Vagina (tissue), 2 donors: ENCODE data around the gene HDAC1. TPM values are rescaled to one million over a fixed set of nuclear protein-coding genes. Genes with fewer than 3 reads are reported as not detected.
A peak's percentile ranks its signal among the peaks of the same experiment; 100 is the strongest.

ENCODE experiments used
- DNase-seq, 2 donors: peaks; one replicate each; pipeline ENCODE4 v3.0.0-alpha.2; 2017; ENCODE audit errors: extremely low spot score in 2 of 2
- H3K27ac ChIP-seq: fragments of 200-600 bp; sonication (generic); one replicate; pipeline ENCODE4 v1.5.1; 2019
- H3K27me3 ChIP-seq: fragments of 200-600 bp; sonication (generic); one replicate; pipeline ENCODE4 v1.5.1; 2019
- H3K36me3 ChIP-seq, 2 donors: fragments of 200-600 bp; sonication (generic); one replicate each; pipeline ENCODE4 v1.5.1; 2017 to 2019
- H3K4me1 ChIP-seq: fragments of 200-600 bp; sonication (generic); one replicate; pipeline ENCODE4 v1.5.1; 2019
- H3K4me3 ChIP-seq, 2 donors: fragments of 200-600 bp; sonication (generic); 1 replicate in 1 of 2; 2 replicates in 1 of 2; pipeline ENCODE4 v1.5.1; 2016 to 2019
- H3K9me3 ChIP-seq: fragments of 200-600 bp; sonication (generic); one replicate; pipeline ENCODE4 v1.5.1; 2019
- POLR2A ChIP-seq, 2 donors: fragments of 450-650 bp; IDR thresholded peaks; one replicate each; pipeline ENCODE4 v1.6.1; 2017; ENCODE audit warnings: antibody characterized with exemption in 2 of 2, mild to moderate bottlenecking in 2 of 2, moderate library complexity in 2 of 2
- POLR2AphosphoS5 ChIP-seq, 2 donors: sonication (generic); formaldehyde crosslinking; IDR thresholded peaks; one replicate each; pipeline ENCODE4 v1.9.0; 2017; ENCODE audit warnings: antibody characterized with exemption in 2 of 2, mild to moderate bottlenecking in 2 of 2, low read depth in 1 of 2; ENCODE audit not compliant: insufficient read depth in 1 of 2
- intact Hi-C: fragments of 100-400 bp; cut with DNase I; formaldehyde crosslinking; loops from one replicate; pipeline ENCODE4 v1.15.1; 2023
- total RNA-seq: library from RNA; depleted of rRNA; stranded (reverse); fragments of >200 nt; gene quantifications from one replicate; pipeline ENCODE4 v1.2.3, GENCODE V29; 2016
- TF ChIP-seq, protein P1 (sequence below), 3 experiments: fragments of 450-650 bp in 2 of 3; fragments of 200-600 bp in 1 of 3; sonication (generic) in 1 of 3; IDR thresholded peaks; one replicate each; pipeline ENCODE4 v1.5.1; 2017 to 2019; ENCODE audit warnings: antibody characterized with exemption in 3 of 3, mild to moderate bottlenecking in 2 of 3, moderate library complexity in 2 of 3

Gene HDAC1
- total RNA-seq, 1 donor from 2014 or later: 65.6 TPM

DNA sequence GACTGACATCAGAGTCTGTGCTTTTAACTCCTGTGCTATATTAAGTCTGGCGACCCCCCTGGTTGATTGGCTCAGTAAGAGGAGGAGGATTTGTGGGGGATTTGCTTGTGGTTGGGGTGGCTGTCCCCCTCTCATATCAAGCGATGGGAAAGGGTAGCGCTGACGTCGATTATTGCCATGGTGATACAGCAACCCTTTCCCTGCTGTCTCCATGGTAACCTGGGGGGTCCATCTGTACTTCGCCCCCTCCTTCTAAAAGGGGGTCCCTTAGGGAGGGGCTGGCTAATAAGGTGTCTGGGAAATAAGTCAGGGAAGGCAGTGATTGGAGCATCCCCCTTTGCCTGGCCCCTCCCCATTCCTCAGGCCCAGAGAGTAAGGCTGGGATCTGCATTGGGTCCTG lies 65.7 kb downstream of the HDAC1 start:
- no peak overlapping the region for H3K27ac ChIP-seq
- no peak overlapping the region for H3K4me3 ChIP-seq
- H3K4me1 ChIP-seq: peaks cover 36% of the 10 kb centered on the region
- no peaks in the 10 kb centered on the region for H3K36me3 ChIP-seq
- no peak for DNase-seq
- H3K27me3 ChIP-seq: no peaks in the 10 kb centered on the region
- TF ChIP-seq POLR2AphosphoS5 (IDR thresholded peaks at IDR 0.05; ENCODE audit: insufficient read depth in 1 of 2, low read depth in 1 of 2) (no peak), POLR2A (IDR thresholded peaks at IDR 0.05) (no peak)
- TF ChIP-seq, protein P1, sequence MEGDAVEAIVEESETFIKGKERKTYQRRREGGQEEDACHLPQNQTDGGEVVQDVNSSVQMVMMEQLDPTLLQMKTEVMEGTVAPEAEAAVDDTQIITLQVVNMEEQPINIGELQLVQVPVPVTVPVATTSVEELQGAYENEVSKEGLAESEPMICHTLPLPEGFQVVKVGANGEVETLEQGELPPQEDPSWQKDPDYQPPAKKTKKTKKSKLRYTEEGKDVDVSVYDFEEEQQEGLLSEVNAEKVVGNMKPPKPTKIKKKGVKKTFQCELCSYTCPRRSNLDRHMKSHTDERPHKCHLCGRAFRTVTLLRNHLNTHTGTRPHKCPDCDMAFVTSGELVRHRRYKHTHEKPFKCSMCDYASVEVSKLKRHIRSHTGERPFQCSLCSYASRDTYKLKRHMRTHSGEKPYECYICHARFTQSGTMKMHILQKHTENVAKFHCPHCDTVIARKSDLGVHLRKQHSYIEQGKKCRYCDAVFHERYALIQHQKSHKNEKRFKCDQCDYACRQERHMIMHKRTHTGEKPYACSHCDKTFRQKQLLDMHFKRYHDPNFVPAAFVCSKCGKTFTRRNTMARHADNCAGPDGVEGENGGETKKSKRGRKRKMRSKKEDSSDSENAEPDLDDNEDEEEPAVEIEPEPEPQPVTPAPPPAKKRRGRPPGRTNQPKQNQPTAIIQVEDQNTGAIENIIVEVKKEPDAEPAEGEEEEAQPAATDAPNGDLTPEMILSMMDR (IDR thresholded peaks at IDR 0.05): no peak
- intact Hi-C loops: no loop called here
- no peaks in the 10 kb centered on the region for H3K9me3 ChIP-seq

DNA sequence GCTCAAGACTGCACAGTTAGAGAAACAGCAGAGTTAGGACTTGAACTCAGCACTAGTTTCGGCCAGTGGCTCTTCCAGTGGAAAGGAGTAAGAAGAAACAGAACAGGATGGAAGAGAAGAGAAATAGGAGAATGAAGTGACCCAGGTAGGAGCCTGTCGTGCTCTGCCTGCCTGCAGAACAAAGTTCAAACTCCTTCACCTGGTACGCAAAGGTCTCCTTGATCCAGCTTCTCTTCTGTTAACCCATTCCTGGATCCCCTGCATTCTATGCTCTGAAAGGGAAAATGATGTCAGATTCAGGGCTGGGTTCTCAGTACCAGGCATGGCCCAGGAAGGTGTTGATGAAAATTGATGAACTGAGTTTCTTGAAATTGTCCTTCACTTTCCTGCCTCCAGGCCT lies 66.6 kb downstream of the HDAC1 start:
- H3K9me3 ChIP-seq: no peaks in the 10 kb centered on the region
- peaks cover 31% of the 10 kb centered on the region for H3K4me1 ChIP-seq
- H3K4me3 ChIP-seq: no peak overlapping the region
- intact Hi-C loops: no loop called here
- TF ChIP-seq, protein P1 (IDR thresholded peaks at IDR 0.05): no peak
- TF ChIP-seq POLR2A (IDR thresholded peaks at IDR 0.05): no peak
- TF ChIP-seq POLR2AphosphoS5 (IDR thresholded peaks at IDR 0.05; ENCODE audit: insufficient read depth in 1 of 2, low read depth in 1 of 2): no peak
- H3K36me3 ChIP-seq: peaks cover 0 to under 1% of the 10 kb centered on the region in 2 donors
- no peaks in the 10 kb centered on the region for H3K27me3 ChIP-seq
- no peak overlapping the region for H3K27ac ChIP-seq
- no peak for DNase-seq

DNA sequence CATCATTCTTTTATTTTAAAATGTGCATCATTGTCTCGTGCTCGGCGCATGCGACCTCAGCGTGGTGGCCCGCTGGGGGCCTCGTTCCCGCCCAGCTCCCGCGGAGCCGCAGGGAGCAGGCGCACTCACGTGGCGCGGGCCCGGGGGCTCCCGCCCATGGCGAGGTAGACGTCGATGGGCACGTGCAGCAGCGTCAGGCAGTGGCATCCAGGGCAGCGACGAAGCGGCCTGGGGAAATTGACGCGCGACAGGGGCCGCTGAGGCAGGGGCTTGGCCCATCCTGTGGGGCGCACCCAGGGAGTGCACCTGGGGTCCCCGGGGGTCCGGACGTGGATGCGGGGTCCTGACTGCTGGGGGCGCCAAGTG lies 69.4 kb downstream of the HDAC1 start:
- H3K4me3 ChIP-seq: peak overlapping the region; percentile 35 to 45
- H3K9me3 ChIP-seq: no peaks in the 10 kb centered on the region
- peaks cover 21% of the 10 kb centered on the region for H3K4me1 ChIP-seq
- peaks cover 0 to 17% of the 10 kb centered on the region in 2 donors for H3K36me3 ChIP-seq
- intact Hi-C loops: no loop called here
- peak overlapping the region; percentile 42 for H3K27ac ChIP-seq
- TF ChIP-seq POLR2A (IDR thresholded peaks at IDR 0.05): no peak
- peak in 1 of 2 donors; percentile 61 for TF ChIP-seq POLR2AphosphoS5 (IDR thresholded peaks at IDR 0.05; ENCODE audit: insufficient read depth in 1 of 2, low read depth in 1 of 2)
- TF ChIP-seq, protein P1 (IDR thresholded peaks at IDR 0.05): no peak
- no peak for DNase-seq
- no peaks in the 10 kb centered on the region for H3K27me3 ChIP-seq

DNA sequence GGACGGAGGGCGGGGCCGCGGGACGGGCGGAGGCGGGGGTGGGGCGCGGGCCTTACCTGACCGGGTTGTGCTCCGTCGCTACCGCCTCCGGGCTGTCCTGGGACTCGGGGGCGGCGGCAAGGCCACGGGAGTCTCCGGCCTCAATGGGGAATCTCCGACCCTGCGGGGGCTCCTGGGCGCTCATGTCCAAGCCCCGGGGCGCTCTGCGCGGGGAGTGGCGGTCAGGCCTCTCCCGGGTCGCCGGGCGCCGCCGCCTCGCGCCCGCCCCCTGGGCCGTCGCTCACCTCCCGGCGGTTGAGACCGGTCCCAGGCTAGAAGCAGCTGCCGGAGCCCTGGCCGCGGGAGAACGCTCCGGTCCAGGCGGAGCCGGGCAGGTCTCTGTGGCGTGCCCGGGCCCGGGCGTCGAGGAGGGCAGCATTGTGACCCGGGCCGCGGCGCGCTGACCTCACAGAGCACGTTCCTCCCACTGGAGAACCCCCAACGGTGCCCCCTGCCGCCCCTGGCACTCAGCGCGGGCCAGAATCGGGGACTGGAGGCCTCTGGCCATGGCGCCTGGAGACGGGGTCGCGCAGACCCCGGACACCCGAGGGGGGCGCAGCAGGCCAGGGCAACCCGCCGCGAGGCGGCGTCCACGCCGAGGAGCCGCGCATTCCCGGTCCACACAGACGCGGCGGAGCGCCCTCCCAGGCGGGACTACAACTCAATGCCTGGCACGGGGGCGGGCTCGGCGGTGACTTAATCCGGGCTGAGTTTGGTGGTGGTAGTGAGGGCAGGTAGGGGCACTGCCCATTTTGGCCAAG lies 70.0 kb downstream of the HDAC1 start:
- peak overlapping the region; percentile 42 for H3K27ac ChIP-seq

More for the DNA sequence above, 70.0 kb downstream of the HDAC1 start:
- intact Hi-C loops: no loop called here
- H3K27me3 ChIP-seq: no peaks in the 10 kb centered on the region
- H3K4me1 ChIP-seq: peaks cover 21% of the 10 kb centered on the region
- DNase-seq: no peak
- no peaks in the 10 kb centered on the region for H3K9me3 ChIP-seq
- TF ChIP-seq POLR2A (IDR thresholded peaks at IDR 0.05): no peak
- TF ChIP-seq, protein P1 (IDR thresholded peaks at IDR 0.05): peak in 2 of 3 experiments; percentile 18 to 44
- H3K4me3 ChIP-seq: peak overlapping the region; percentile 35 to 45
- H3K36me3 ChIP-seq: peaks cover 0 to 23% of the 10 kb centered on the region in 2 donors
